Thyroid gland (tissue), 4 donors: Measurements from ENCODE around the gene CLASP1. TPM values are rescaled to one million over a fixed set of nuclear protein-coding genes. Genes with fewer than 3 reads are reported as not detected.

Source experiments
- DNase-seq, 2 donors: peaks; one replicate each; pipeline ENCODE4 v3.0.0-alpha.2; 2019
- H3K27ac ChIP-seq, 3 donors: fragments of 200-600 bp; sonication (generic); 1 replicate in 2 of 3; 2 replicates in 1 of 3; pipeline ENCODE4 v1.5.1; 2016 to 2019; ENCODE audit warnings: mild to moderate bottlenecking in 1 of 3, moderate library complexity in 1 of 3
- H3K27me3 ChIP-seq: fragments of 200-600 bp; sonication (generic); one replicate; pipeline ENCODE4 v1.5.1; 2019
- H3K36me3 ChIP-seq, 2 donors: fragments of 200-600 bp; sonication (generic); one replicate each; pipeline ENCODE4 v1.5.1; 2016 to 2019
- H3K4me1 ChIP-seq, 2 donors: fragments of 200-600 bp; sonication (generic); one replicate each; pipeline ENCODE4 v1.5.1; 2017 to 2019
- H3K4me3 ChIP-seq, 3 donors: fragments of 200-600 bp; sonication (generic); replicated peaks in 1 of 3; 1 replicate in 2 of 3; 2 replicates in 1 of 3; pipeline ENCODE4 v1.5.1; 2016; ENCODE audit warnings: mild to moderate bottlenecking in 1 of 3
- H3K9me3 ChIP-seq: fragments of 200-600 bp; sonication (generic); one replicate; pipeline ENCODE4 v1.5.1; 2017
- POLR2A ChIP-seq, 2 donors: fragments of 450-650 bp; IDR thresholded peaks; one replicate each; pipeline ENCODE4 v1.6.1; 2017; ENCODE audit warnings: antibody characterized with exemption in 2 of 2, mild to moderate bottlenecking in 2 of 2, moderate library complexity in 1 of 2
- WGBS, 2 donors: methylation state at CpG; one replicate each; pipeline ENCODE4 v1.1.5; 2017; 5-methylcytosine and 5-hydroxymethylcytosine counted together
- intact Hi-C: fragments of 100-400 bp; cut with DNase I; formaldehyde crosslinking; loops from one replicate; pipeline ENCODE4 v1.15.1; 2023
- total RNA-seq, 4 donors: library from RNA; depleted of rRNA; stranded (reverse); fragments of >200 nt; gene quantifications; one replicate each; pipeline ENCODE4 v1.2.3, GENCODE V29; 2016
- TF ChIP-seq, protein P1 (sequence below), 6 experiments: fragments of 200-600 bp in 3 of 6; fragments of 450-650 bp in 3 of 6; sonication (generic) in 3 of 6; IDR thresholded peaks; one replicate each; pipeline ENCODE4 v1.5.1; 2016 to 2019; ENCODE audit warnings: antibody characterized with exemption in 6 of 6, mild to moderate bottlenecking in 2 of 6, inconsistent platforms in 1 of 6, moderate library complexity in 1 of 6

CLASP1 gene
- total RNA-seq, 4 donors from 2014 or later = 69.3 to 110 (median 98.3) TPM

DNA sequence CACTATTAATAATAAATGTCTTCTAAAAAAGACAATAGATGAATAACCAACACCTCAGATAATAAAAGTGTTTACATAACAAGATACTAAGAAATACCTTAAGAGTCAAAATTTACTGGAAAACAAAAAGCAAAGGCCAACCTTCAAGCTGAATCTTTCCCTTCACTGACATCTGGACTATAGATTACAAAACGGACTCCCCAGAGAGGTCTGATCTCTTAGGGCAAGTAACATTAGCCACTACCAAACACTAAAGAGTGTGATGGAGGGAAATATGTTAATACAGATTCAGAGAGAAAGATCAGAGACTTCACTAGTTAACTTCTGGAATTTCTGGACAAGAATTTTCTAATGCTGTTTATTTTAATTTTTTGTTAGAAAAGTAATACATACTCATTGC, 13.9 kb downstream of the CLASP1 start:
- Histone ChIP-seq H3K36me3 (no peaks in the 10 kb centered on the region), H3K27me3 (no peaks in the 10 kb centered on the region), H3K9me3 (no peaks in the 10 kb centered on the region), H3K4me1 (peaks cover 36 to 38% of the 10 kb centered on the region in 2 donors), H3K4me3 (no peak overlapping the region), H3K27ac (peak overlapping the region; percentile 60 to 97 (median 83))
- WGBS, 2 donors = 61 to 63% methylated on average over 1 of the region's 1 CpG
- no peak for DNase-seq
- TF ChIP-seq, protein P1, sequence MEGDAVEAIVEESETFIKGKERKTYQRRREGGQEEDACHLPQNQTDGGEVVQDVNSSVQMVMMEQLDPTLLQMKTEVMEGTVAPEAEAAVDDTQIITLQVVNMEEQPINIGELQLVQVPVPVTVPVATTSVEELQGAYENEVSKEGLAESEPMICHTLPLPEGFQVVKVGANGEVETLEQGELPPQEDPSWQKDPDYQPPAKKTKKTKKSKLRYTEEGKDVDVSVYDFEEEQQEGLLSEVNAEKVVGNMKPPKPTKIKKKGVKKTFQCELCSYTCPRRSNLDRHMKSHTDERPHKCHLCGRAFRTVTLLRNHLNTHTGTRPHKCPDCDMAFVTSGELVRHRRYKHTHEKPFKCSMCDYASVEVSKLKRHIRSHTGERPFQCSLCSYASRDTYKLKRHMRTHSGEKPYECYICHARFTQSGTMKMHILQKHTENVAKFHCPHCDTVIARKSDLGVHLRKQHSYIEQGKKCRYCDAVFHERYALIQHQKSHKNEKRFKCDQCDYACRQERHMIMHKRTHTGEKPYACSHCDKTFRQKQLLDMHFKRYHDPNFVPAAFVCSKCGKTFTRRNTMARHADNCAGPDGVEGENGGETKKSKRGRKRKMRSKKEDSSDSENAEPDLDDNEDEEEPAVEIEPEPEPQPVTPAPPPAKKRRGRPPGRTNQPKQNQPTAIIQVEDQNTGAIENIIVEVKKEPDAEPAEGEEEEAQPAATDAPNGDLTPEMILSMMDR (IDR thresholded peaks at IDR 0.05) = no peak
- TF ChIP-seq POLR2A (IDR thresholded peaks at IDR 0.05) = no peak
- intact Hi-C loops = no loop called here

DNA sequence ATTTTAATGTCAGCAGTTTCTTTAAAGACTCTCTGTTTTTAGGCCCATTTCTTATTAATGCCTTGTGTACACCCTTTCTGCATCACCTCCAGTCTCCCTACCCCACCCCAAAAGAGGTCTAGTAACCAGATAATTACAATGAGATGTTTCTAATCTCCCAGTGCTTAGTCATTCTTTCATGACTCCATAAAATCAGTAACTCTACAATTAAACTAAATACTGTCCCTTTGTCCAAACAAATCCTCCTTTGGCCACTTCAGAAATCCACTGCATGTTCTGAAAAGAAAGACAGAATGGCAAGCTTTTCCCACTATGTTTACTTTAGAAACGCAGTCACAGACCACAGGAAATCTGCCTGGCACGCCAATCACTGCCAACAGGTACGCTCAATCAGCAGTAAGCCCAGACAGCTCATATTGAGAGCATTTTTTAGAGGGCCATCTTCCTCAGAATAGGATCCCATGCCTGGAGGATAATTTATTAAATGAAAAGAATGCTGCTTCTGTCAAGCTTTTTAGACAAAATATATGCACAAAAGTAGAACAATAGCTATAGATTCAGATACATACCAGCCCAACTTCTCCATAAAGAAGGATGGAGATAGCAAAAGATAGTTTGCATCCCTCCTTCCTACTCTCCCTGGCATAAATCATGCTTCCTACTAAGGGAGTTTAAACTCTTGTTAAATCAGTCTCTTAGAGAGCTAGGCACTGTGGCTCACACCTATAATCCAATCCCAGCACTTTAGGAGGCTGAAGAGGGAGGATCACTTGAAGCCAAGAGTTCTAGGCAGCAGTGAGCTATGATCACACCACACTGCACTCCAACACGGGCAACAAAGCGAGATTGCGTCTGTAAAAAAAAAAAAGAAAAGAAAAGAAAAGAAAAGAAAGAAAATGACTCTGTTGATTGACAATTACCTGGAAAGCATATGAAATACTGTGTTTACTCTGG, 14.6 kb downstream of the CLASP1 start:
- intact Hi-C loops = no loop called here
- Histone ChIP-seq H3K27me3 (no peaks in the 10 kb centered on the region), H3K36me3 (no peaks in the 10 kb centered on the region)

DNA sequence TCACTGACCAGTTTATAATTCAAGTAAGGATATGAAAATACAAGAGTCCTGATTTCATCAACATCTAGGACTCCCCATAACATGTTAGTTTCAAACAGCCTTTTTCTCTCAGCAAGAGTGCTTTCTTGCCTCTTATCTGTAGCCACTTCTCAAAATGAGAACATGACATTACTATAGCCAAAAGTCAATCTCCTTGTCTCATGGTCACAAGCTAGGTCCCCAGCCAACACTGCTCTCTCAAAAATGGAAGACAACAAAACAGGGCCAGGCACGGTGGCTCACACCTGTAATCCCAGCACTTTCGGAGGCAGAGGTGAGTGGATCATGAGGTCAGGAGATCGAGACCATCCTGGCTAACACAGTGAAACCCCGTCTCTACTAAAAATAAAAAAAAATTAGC, 15.8 kb downstream of the CLASP1 start:
- Histone ChIP-seq H3K36me3 (no peaks in the 10 kb centered on the region), H3K9me3 (no peaks in the 10 kb centered on the region), H3K4me3 (no peak overlapping the region), H3K27ac (peak overlapping the region; percentile 60 to 97 (median 83)), H3K27me3 (no peaks in the 10 kb centered on the region), H3K4me1 (peaks cover 36 to 37% of the 10 kb centered on the region in 2 donors)
- 88 to 93% methylated on average over 4 of the region's 4 CpGs for WGBS, 2 donors
- no peak for TF ChIP-seq POLR2A (IDR thresholded peaks at IDR 0.05)
- TF ChIP-seq, protein P1 (IDR thresholded peaks at IDR 0.05) = no peak
- peak; percentile 30 to 48 for DNase-seq
- intact Hi-C loops = no loop called here

More for the DNA sequence above, 14.6 kb downstream of the CLASP1 start:
- Histone ChIP-seq H3K4me1 (peaks cover 36 to 37% of the 10 kb centered on the region in 2 donors), H3K4me3 (no peak overlapping the region), H3K9me3 (no peaks in the 10 kb centered on the region), H3K27ac (peak overlapping the region; percentile 60 to 97 (median 83))
- WGBS, 2 donors = 36 to 40% methylated on average over 6 of the region's 6 CpGs
- no peak for TF ChIP-seq POLR2A (IDR thresholded peaks at IDR 0.05)
- TF ChIP-seq, protein P1 (IDR thresholded peaks at IDR 0.05) = no peak
- DNase-seq = peak; percentile 69 to 76

DNA sequence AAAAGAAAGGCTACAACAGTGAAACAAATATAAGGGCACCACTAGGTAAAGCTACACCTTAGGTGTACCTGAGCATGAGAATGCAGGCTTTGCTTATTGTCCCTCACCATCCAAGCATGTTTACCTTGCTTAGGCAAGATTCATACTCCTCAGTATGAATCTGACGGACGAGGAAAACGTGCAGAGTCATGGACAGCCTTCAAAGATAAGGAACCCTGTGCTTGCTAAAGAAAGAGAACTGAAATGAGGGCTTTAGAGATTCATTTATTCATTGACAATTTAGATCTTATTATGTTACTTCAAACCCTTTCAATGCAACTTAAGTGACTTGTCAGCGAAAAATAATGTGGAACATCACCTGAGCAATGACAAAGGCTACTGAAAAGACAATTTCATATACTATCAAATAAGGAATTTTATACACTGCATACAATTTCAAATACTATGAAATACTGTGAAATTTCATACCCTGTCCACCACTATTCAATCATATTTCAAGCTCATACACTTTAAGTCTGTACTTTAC, 21.7 kb downstream of the CLASP1 start:
- Histone ChIP-seq H3K9me3 (no peaks in the 10 kb centered on the region), H3K4me3 (no peak overlapping the region), H3K36me3 (no peaks in the 10 kb centered on the region), H3K27ac (peak overlapping the region; percentile 77 to 88 (median 81)), H3K27me3 (no peaks in the 10 kb centered on the region), H3K4me1 (peaks cover 18 to 21% of the 10 kb centered on the region in 2 donors)
- DNase-seq = peak in 1 of 2 donors; percentile 14
- 57 to 59% methylated on average over 4 of the region's 4 CpGs for WGBS, 2 donors
- no peak for TF ChIP-seq POLR2A (IDR thresholded peaks at IDR 0.05)
- TF ChIP-seq, protein P1 (IDR thresholded peaks at IDR 0.05) = no peak
- intact Hi-C loops = no loop called here
